Measurements from ENCODE around the gene NAGLU.

The NAGLU gene

DNA sequence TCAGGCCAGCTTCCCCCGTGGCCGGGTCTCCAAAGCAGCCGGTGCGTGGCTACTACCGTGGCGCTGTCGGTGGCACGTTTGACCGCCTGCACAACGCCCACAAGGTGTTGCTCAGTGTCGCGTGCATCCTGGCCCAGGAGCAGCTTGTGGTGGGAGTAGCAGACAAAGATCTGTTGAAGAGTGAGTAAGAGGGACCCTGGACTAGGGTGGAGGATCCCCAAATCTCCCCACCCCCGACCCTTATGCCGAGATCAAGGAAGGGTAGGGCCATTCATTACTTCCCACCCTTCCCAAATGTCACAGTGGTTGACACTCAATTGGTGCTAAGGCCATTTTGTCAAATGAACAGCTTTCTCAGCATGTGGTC is 27.1 kb downstream of the NAGLU start:
- peaks cover 53% of the 10 kb centered on the region for H3K4me1 Mint-ChIP-seq
- DNase-seq (ENCODE audit: low spot score in 2 of 2) (no peak), ATAC-seq (no peak)
- H3K9me3 Mint-ChIP-seq: no peaks in the 10 kb centered on the region
- peak overlapping the region; percentile 98 for H3K27ac Mint-ChIP-seq
- peaks cover 54% of the 10 kb centered on the region for H3K36me3 Mint-ChIP-seq
- H3K4me3 Mint-ChIP-seq: peak overlapping the region; percentile 92

DNA sequence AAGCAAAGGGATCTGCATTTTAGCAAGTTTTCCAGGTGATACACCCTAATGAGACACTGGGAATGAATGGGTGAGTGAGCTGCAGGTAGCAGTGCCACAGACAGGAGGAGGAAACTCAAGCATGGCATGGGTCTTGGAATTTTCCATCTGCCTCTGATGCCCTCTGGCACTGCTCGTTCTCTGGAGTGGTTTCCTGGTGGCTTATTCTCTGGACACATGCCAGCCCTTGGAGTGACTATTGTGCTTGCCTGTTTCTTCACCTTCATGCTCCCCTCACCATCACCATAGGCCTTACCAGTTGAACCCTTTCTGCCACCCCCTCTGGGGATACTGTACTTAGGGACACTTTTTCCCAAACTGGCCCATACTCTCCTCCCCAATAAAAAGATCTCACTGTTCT is 27.5 kb downstream of the NAGLU start:
- peaks cover 55% of the 10 kb centered on the region for H3K4me1 Mint-ChIP-seq
- H3K9me3 Mint-ChIP-seq: no peaks in the 10 kb centered on the region
- ATAC-seq (no peak), DNase-seq (ENCODE audit: low spot score in 2 of 2) (no peak)
- H3K36me3 Mint-ChIP-seq: peaks cover 56% of the 10 kb centered on the region
- H3K4me3 Mint-ChIP-seq: peak overlapping the region; percentile 92
- H3K27ac Mint-ChIP-seq: peak overlapping the region; percentile 98

DNA sequence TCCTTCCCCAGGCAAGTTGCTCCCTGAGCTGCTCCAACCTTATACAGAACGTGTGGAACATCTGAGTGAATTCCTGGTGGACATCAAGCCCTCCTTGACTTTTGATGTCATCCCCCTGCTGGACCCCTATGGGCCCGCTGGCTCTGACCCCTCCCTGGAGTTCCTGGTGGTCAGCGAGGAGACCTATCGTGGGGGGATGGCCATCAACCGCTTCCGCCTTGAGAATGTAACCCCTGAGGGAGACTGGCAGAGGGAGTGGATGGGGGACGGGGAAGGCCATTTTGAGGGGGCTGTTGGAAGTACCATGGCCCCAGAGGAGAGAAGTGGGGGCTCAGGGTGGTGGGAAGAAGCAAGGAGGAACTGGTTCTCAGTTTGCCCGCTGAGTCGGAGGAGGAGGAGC is 27.9 kb downstream of the NAGLU start:
- peaks cover 59% of the 10 kb centered on the region for H3K4me1 Mint-ChIP-seq
- no peak for ATAC-seq
- H3K4me3 Mint-ChIP-seq: peak overlapping the region; percentile 92
- H3K36me3 Mint-ChIP-seq: peaks cover 60% of the 10 kb centered on the region
- H3K27ac Mint-ChIP-seq: peak overlapping the region; percentile 98
- no peaks in the 10 kb centered on the region for H3K9me3 Mint-ChIP-seq
- DNase-seq (ENCODE audit: low spot score in 2 of 2): no peak

DNA sequence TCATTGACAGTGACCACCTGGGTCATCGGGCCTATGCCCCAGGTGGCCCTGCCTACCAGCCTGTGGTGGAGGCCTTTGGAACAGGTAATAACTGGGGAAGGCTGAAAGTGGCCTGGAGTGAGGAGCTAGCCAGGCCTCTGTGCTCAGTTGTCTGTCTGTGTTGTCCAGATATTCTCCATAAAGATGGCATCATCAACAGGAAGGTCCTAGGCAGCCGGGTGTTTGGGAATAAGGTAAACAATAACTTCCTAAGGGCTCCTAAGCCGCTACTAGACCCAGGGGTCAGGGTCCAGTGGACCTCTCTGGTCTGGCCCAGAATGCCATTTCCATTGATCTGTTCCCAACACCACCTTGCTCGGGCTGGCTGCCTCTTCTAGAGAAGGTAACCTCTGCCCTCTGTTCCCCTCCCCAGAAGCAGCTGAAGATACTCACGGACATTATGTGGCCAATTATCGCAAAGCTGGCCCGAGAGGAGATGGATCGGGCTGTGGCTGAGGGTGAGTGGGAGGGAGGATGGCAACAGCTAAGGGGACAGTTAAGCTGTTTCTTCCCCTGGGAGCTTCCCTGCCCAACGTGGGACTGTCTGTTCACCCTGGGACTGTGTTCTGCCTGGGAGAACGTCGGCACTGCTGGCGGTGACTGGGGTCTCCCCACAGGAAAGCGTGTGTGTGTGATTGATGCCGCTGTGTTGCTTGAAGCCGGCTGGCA is 28.9 kb downstream of the NAGLU start:
- Mint-ChIP-seq H3K36me3 (peaks cover 70% of the 10 kb centered on the region), H3K9me3 (no peaks in the 10 kb centered on the region), H3K4me1 (peaks cover 63% of the 10 kb centered on the region), H3K4me3 (no peak overlapping the region), H3K27ac (peak overlapping the region; percentile 98)
- ATAC-seq (no peak), DNase-seq (ENCODE audit: low spot score in 2 of 2) (no peak)

DNA sequence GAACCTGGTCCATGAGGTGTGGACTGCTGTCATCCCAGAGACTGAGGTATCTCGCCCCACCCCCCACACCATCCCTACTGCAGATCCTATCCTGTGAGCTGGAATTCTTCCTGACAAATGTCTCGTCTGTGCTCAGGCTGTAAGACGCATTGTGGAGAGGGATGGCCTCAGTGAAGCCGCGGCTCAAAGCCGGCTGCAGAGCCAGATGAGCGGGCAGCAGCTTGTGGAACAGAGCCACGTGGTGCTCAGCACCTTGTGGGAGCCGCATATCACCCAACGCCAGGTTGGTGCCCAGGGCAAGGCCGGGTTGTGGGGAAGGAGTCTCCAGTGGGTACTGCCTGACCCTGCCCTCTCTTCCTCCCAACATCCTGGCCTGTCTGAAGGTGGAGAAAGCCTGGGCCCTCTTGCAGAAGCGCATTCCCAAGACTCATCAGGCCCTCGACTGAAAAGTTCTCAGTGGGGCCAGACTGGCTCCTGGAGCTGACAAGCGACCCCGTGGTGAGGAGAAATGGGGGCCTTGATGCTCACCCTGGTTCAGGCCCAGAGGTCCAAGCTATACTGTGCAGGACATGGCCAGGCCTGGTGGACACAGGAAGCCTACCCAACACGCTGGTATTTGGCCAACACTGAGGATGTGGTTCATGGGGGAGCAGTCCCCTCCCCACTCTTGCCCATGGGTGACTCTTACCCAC is 29.6 kb downstream of the NAGLU start:
- Mint-ChIP-seq H3K27ac (peak overlapping the region; percentile 95), H3K4me3 (peak overlapping the region; percentile 93), H3K9me3 (no peaks in the 10 kb centered on the region), H3K36me3 (peaks cover 77% of the 10 kb centered on the region), H3K4me1 (peaks cover 63% of the 10 kb centered on the region)
- DNase-seq (ENCODE audit: low spot score in 2 of 2) (no peak), ATAC-seq (no peak)

DNA sequence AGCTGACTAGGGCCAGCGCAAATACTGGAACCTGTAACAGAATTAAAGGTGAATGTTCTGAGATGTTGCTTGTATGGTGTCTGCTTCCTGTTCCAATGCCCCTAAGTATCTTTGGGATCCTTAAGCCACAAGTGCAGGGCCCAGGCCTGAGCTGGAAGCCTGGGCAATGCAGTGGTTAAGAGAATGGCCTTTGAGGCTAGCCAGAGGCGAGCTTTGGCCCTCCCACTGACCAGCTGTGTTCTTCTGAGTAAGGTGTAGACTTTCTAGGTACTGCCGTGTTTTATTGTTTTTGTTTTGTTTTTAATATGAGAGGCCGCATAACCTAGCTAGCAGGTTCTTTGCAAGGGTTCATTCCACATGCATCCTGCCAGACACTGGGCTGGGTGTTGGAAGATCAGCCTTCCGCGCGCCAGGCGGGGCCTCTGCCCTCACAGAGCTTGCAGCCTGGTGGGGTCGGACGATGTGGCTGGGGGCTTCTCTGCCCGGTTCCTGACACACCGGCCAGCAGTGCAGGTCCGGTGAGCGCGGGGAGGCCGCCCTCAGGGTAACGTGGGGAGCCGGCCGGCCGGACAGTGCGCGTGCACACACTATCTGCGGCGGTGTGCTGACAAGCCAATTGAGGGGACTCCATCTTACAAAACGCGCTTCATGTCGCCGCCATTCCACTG is 30.3 kb downstream of the NAGLU start:
- Mint-ChIP-seq H3K4me3 (peak overlapping the region; percentile 93), H3K4me1 (peaks cover 63% of the 10 kb centered on the region), H3K27ac (peak overlapping the region; percentile 95), H3K36me3 (peaks cover 83% of the 10 kb centered on the region), H3K9me3 (no peaks in the 10 kb centered on the region)
- ATAC-seq: no peak
- no peak for DNase-seq (ENCODE audit: low spot score in 2 of 2)

DNA sequence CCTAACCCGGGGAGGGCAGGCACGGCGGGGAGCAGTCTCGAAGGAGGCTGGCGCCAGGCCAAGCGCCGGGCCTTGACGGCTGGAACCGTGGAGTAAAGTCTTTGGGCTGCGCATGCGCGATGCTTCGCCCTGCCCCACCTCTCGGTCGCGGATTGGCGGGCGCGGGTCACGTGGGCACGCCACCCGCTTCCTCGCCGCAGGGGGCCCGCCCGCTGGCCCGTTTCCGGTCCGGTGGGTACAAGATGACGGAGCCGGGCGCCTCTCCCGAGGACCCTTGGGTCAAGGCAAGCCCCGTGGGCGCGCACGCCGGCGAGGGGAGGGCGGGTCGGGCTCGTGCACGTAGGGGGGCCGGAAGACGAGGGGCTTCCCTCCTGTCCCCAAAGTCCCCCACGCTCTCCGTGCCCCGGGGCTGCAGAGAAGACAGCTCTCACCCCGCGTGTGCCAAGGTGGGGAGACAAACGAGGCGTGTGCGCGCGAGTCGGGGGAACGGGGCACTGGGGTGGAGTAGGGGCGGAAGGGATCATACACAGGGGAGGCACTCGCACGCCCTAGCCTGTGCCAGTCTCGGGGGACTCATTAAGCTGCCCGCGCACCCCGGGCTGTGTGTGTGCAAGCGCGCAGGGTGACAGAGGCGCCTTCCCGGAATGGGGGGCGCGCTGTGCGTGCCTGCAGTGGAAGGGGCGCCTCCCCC is 31.0 kb downstream of the NAGLU start, which contains the start of gene MLX:
Gene MLX (plus strand): TSS at position 218 of the 691 bp plus-strand sequence. CDS start 25 bp downstream, at position 243.
- DNase-seq (ENCODE audit: low spot score in 2 of 2) (peak; percentile 91 to 97), ATAC-seq (peak; percentile 82)
- peak within 1 kb of the TSS; percentile 93 for H3K4me3 Mint-ChIP-seq
- peaks cover 83% of the 10 kb centered on the region for H3K36me3 Mint-ChIP-seq
- H3K27ac Mint-ChIP-seq: peak within 1 kb of the TSS; percentile 95
- no peaks in the 10 kb centered on the region for H3K9me3 Mint-ChIP-seq
- peaks cover 64% of the 10 kb centered on the region for H3K4me1 Mint-ChIP-seq

DNA sequence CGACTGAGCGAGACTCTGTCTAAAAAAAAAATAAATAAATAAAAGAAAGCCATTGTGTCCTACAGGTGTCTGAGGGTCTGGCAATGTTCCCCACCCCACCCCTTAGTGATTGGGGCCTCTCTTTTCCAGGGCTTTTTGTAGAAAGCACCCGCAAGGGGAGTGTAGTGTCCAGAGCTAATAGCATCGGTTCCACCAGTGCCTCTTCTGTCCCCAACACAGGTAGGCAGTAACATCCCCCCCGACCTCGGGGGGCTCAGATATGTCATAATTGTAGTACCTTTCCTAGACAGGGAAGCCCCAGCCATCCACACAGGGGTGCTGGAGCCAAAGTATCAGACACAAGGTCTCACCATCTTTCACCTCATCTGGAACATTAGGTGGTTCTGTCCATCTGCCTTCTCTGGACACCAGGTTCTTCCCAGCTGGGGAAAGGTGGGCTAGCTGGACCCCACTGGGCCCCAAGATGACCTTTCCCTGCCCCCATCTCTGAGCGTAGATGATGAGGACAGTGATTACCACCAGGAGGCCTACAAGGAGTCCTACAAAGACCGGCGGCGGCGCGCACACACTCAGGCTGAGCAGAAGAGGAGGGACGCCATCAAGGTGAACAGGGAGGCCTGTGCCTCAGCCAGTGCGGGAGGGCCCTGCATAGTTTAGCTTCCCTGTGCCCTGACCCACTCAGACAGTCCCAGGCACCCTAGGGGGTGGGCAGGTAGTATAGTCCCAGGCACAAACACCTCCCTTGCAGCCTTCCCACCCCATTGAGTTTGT is 32.5 kb downstream of the NAGLU start:
- Mint-ChIP-seq H3K36me3 (peaks cover 87% of the 10 kb centered on the region), H3K4me3 (peak overlapping the region; percentile 93), H3K27ac (peak overlapping the region; percentile 67), H3K4me1 (peaks cover 63% of the 10 kb centered on the region), H3K9me3 (no peaks in the 10 kb centered on the region)
- ATAC-seq (no peak), DNase-seq (ENCODE audit: low spot score in 2 of 2) (no peak)

DNA sequence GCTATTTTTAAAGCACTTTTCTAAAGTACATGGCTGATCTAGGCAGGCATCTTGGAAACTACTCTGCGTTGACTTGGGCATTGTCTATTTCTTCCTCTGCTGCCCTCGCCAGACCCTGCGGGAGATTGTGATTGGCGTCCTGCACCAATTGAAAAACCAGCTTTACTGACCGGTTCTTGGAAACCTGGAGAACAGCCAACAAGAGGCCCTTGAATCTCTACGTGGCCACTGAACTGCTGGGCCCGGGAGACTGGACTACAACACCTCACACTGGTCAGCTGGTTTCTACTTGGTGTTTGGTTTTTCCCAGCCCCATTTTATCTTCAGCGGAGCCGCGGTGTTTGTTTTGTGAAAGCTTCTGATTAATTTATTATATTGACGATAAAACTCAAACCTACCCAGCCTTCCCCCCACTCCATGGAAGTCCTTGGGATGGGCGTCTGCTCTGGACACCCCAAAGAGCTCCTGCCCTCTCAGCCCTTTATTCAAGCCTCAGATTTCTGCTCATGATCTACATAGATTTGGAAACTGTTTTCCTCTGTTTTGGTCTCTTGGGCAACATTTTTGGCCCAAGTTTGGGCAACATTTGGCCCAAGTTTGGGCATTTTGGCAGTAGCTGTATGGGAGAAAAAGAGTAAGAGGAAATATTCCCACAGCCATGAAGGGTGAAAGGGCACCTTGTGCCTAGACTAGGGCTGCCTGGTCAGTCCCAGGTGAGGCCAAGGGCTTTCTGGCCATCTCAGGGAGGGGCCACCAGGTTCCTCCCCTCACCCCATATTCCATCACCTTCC is 35.6 kb downstream of the NAGLU start:
- no peaks in the 10 kb centered on the region for H3K9me3 Mint-ChIP-seq
- ATAC-seq: no peak
- peaks cover 97% of the 10 kb centered on the region for H3K36me3 Mint-ChIP-seq
- H3K4me1 Mint-ChIP-seq: peaks cover 62% of the 10 kb centered on the region
- H3K4me3 Mint-ChIP-seq: no peak overlapping the region
- H3K27ac Mint-ChIP-seq: peak overlapping the region; percentile 45
- DNase-seq (ENCODE audit: low spot score in 2 of 2): no peak

DNA sequence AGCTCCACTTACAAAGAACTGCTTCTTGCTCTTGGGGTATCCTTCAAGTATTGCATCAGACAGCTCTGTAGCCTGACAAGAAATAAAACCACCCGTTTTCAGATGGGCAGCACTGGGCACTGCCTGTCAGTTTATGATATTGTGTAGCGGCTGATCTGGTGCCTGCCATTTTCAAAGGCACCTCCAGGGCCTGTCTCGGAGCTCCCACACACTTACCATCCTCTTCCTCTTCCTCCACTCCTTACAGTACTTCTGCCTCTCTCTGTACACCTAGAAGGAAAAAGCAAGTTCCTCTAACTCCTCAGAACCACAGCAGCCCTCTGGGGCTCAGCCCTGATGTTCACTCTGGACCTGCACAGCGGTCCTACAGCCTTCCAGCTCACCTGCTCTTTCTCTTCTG is 37.1 kb downstream of the NAGLU start:
- peak overlapping the region; percentile 45 for H3K27ac Mint-ChIP-seq
- H3K36me3 Mint-ChIP-seq: peaks cover 97% of the 10 kb centered on the region
- no peak overlapping the region for H3K4me3 Mint-ChIP-seq

DNA sequence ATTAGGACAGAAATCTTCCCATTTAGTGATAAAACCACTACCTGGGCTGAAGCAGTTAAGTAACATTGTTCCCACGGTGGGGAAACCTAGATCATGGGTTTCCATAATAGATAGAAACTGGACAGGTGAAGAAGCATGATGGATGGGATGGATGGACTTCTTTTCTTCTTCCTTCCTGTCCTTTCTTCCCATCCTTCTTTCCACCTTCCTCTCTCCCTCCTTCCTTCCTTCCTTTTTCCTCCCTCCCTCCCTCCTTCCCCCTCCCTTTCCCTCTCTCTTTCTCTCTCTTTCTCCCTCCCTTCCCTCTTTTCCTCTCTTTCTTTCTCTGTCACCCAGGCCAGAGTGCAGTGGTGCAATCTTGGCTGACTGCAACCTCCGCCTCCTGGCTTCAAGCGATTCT is 38.4 kb downstream of the NAGLU start:
- no peak overlapping the region for H3K4me3 Mint-ChIP-seq

More for the DNA sequence above, 37.1 kb downstream of the NAGLU start:
- H3K9me3 Mint-ChIP-seq: no peaks in the 10 kb centered on the region
- no peak for DNase-seq (ENCODE audit: low spot score in 2 of 2)
- ATAC-seq: no peak
- peaks cover 62% of the 10 kb centered on the region for H3K4me1 Mint-ChIP-seq

DNA sequence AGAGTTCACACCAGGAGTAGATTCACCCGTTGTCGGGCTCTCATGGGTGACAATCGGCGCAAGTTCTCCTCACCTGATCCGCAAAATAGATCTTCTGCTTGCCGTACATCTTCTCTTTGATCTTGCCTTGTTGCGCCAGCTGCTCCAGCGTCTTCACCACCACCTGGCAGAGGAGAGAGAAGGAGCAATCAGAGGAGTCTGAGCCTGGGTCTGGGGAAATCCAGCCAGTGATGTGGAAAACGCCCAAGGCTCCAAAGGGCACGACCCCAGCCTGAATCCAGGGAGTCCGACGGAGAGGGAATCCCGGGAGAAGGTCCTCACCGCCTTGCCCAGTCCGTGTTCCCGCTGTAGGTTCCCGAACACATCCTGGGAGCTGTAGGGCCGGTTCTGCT is 41.1 kb downstream of the NAGLU start:
- peaks cover 98% of the 10 kb centered on the region for H3K36me3 Mint-ChIP-seq
- peak in 1 of 2 donors; percentile 56 for DNase-seq (ENCODE audit: low spot score in 2 of 2)
- peak overlapping the region; percentile 92 for H3K27ac Mint-ChIP-seq
- peak overlapping the region; percentile 91 for H3K4me3 Mint-ChIP-seq
- ATAC-seq: peak; percentile 12
- H3K4me1 Mint-ChIP-seq: peaks cover 52% of the 10 kb centered on the region
- no peaks in the 10 kb centered on the region for H3K9me3 Mint-ChIP-seq

More for the DNA sequence above, 38.4 kb downstream of the NAGLU start:
- H3K36me3 Mint-ChIP-seq: peaks cover 98% of the 10 kb centered on the region
- DNase-seq (ENCODE audit: low spot score in 2 of 2) (no peak), ATAC-seq (no peak)
- peaks cover 54% of the 10 kb centered on the region for H3K4me1 Mint-ChIP-seq
- no peaks in the 10 kb centered on the region for H3K9me3 Mint-ChIP-seq
- peak overlapping the region; percentile 76 for H3K27ac Mint-ChIP-seq

DNA sequence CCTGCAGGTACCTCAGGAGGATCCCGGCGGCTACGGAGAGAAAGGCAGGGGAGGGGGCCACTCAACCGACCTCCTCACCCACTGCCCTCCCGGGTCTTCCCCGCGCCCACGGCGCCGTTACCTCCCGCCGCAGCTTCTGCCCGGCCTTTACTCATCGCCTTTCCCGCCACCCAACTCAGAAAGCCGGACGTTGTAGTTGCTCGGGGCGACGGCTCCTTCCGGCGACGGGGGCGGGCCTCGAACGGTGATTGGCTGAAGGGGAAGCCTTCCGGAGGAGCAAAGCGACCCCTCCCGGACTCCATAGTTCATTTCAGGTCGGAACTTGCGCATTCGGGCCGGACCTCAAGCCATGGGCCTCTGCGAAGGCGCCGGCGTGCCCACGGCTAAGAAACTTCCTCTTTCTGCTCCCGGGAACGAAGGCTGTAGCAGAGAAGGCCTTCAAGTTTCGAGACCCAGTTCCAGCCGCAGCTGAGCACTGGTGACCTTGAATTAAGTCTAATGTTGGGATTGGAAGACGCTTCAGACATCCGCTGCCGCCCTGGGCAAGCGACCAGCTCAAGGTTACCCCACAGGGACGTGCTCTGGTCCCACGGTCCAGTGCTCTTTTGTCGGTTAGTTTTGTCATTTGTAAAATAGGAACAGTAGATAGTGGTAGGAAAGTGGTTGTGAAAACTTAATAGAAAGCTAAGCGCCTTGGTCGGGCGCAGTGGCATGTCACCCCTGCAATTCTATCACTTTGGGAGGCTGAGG is 41.7 kb downstream of the NAGLU start, which contains the start of gene PSMC3IP:
Gene PSMC3IP (minus strand): TSS at position 198 of the 750 bp plus-strand sequence. CDS start 43 bp downstream, at position 155.
- Mint-ChIP-seq H3K27ac (peak within 1 kb of the TSS; percentile 92), H3K4me1 (peaks cover 50% of the 10 kb centered on the region), H3K9me3 (no peaks in the 10 kb centered on the region), H3K36me3 (peaks cover 98% of the 10 kb centered on the region), H3K4me3 (peak within 1 kb of the TSS; percentile 91)
- ATAC-seq (peak; percentile 97), DNase-seq (ENCODE audit: low spot score in 2 of 2) (peak; percentile 84 to 96)
